Transverse colon (tissue), 4 donors: ENCODE data around the gene ZFAND3. TPM values are rescaled to one million over a fixed set of nuclear protein-coding genes. Genes with fewer than 3 reads are reported as not detected.

Experiments
- DNase-seq: peaks from one replicate; pipeline ENCODE4 v3.0.0-alpha.2; 2019
- H3K27ac ChIP-seq, 4 donors: fragments of 200-600 bp; sonication (generic); 2 replicates each; pipeline ENCODE4 v1.5.1; 2016 to 2018; ENCODE audit warnings: inconsistent platforms in 4 of 4
- H3K27me3 ChIP-seq: fragments of 200-600 bp; sonication (generic); 2 replicates; pipeline ENCODE4 v1.5.1; 2017; ENCODE audit warnings: inconsistent platforms
- H3K36me3 ChIP-seq, 4 donors: fragments of 200-600 bp; sonication (generic); 2 replicates each; pipeline ENCODE4 v1.5.1; 2017 to 2019; ENCODE audit warnings: inconsistent platforms in 4 of 4
- H3K4me1 ChIP-seq, 4 donors: fragments of 200-600 bp; sonication (generic); 2 replicates each; pipeline ENCODE4 v1.5.1; 2017 to 2020; ENCODE audit warnings: inconsistent platforms in 4 of 4
- H3K4me3 ChIP-seq, 4 donors: fragments of 200-600 bp; sonication (generic); 1 replicate in 1 of 4; 2 replicates in 3 of 4; pipeline versions ENCODE4 v1.5.1 to v1.6.1; 2017 to 2019; ENCODE audit warnings: inconsistent platforms in 4 of 4
- H3K9me3 ChIP-seq, 2 donors: fragments of 200-600 bp; sonication (generic); 2 replicates each; pipeline ENCODE4 v1.5.1; 2017 to 2019; ENCODE audit warnings: inconsistent platforms in 2 of 2
- CTCF ChIP-seq, 5 experiments: fragments of 200-600 bp in 3 of 5; fragments of 450-650 bp in 2 of 5; sonication (generic) in 3 of 5; IDR thresholded peaks; 1 replicate in 2 of 5; 2 replicates in 3 of 5; pipeline ENCODE4 v1.5.1; 2016 to 2017; ENCODE audit warnings: antibody characterized with exemption in 5 of 5, inconsistent platforms in 3 of 5, mild to moderate bottlenecking in 2 of 5, moderate library complexity in 1 of 5
- EP300 ChIP-seq: sonication (generic); formaldehyde crosslinking; IDR thresholded peaks from one replicate; pipeline ENCODE4 v1.6.1; 2017; ENCODE audit warnings: antibody characterized with exemption, low read depth
- POLR2A ChIP-seq: fragments of 450-650 bp; IDR thresholded peaks from one replicate; pipeline ENCODE4 v1.6.1; 2016; ENCODE audit warnings: antibody characterized with exemption, mild to moderate bottlenecking, moderate library complexity
- POLR2AphosphoS5 ChIP-seq, 3 donors: sonication (generic); formaldehyde crosslinking; IDR thresholded peaks; one replicate each; pipeline ENCODE4 v1.6.1; 2016; ENCODE audit warnings: antibody characterized with exemption in 3 of 3
- WGBS, 2 donors: methylation state at CpG; one replicate each; pipeline ENCODE4 v1.1.5; 2018; ENCODE audit warnings: low coverage in 1 of 2; 5-methylcytosine and 5-hydroxymethylcytosine counted together
- in situ Hi-C, 4 donors: fragments of 200-750 bp; cut with MboI; loops; one replicate each; pipeline versions ENCODE4 v1.15.0 to v1.15.1; 2017; ENCODE audit warnings: low sequenced_read_pairs in 3 of 4, low pct_ligation_motif_present in 1 of 4, low pct_unique_long_range_greater_than_20kb in 1 of 4
- intact Hi-C: fragments of 100-400 bp; cut with DNase I; formaldehyde crosslinking; loops from one replicate; pipeline ENCODE4 v1.15.1; 2023; ENCODE audit warnings: low total_unique reads
- total RNA-seq, 4 donors: library from RNA; depleted of rRNA; stranded (reverse); fragments of >200 nt; gene quantifications; one replicate each; pipeline ENCODE4 v1.1.0, GENCODE V29; 2016

Gene ZFAND3
- total RNA-seq, 4 donors from 2014 or later, result 20.5 to 83.4 (median 36.5) TPM

GRCh38 chr6:38065734-38066305 is 246.3 kb downstream of the ZFAND3 start:
- no peak for DNase-seq
- peaks cover 0 to 19% (median 6%) of the 10 kb centered on the region in 4 donors for H3K36me3 ChIP-seq
- in situ Hi-C loops, result no loop called here
- H3K27me3 ChIP-seq, result no peaks in the 10 kb centered on the region
- intact Hi-C loops, result no loop called here
- no peak overlapping the region for H3K4me3 ChIP-seq
- H3K4me1 ChIP-seq, result peaks cover 0 to 18% (median 2%) of the 10 kb centered on the region in 4 donors
- H3K9me3 ChIP-seq, result no peaks in the 10 kb centered on the region
- TF ChIP-seq POLR2AphosphoS5 (IDR thresholded peaks at IDR 0.05), result no peak
- H3K27ac ChIP-seq, result no peak overlapping the region
- WGBS, 2 donors, result 63 to 81% methylated on average over 1 to 2 of the region's 2 CpGs

DNA sequence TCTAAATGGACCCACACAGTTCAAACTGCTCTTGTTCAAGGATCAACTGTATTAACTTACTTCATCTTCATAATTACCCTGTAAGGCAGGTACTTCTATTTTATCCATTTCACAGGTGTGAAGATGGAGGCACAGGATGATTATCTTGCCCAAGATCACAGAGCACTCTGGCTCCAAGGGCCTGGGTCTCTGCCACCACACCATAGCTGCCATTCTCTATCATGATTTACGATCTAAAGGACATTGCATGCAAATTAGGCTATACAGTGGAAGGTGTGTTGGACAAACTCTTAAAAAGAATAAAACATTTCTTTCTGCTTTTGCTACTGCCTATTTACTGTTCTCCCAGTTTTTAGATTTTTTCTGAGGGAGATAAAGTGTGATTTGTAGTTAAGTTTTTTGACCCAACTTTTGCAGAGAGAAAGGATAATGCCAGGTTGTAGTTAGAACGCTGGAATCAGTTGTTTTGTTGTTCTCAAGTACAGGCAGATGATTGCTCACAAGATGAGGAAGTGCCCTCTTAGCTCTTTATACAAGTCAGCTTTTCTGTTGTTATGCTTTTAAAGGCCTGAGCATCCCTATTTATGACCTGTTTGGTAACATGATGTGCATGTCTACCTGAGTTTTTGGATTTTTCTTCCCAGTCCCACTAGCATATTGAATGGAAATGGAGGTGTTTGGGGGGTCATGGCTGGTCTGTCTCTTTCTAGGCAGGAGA is 247.9 kb downstream of the ZFAND3 start:
- H3K36me3 ChIP-seq, result peaks cover 0 to 9% (median 2%) of the 10 kb centered on the region in 4 donors
- WGBS, 2 donors, result 53 to 63% methylated on average over 2 of the region's 2 CpGs
- DNase-seq, result no peak
- H3K27me3 ChIP-seq, result no peaks in the 10 kb centered on the region
- H3K4me3 ChIP-seq, result no peak overlapping the region
- peaks cover 0 to 18% (median 2%) of the 10 kb centered on the region in 4 donors for H3K4me1 ChIP-seq
- in situ Hi-C loops (no loop called here), intact Hi-C loops (no loop called here)
- no peaks in the 10 kb centered on the region for H3K9me3 ChIP-seq
- TF ChIP-seq POLR2AphosphoS5 (IDR thresholded peaks at IDR 0.05) (no peak), CTCF (IDR thresholded peaks at IDR 0.05) (no peak), EP300 (no peak), POLR2A (no peak)
- no peak overlapping the region for H3K27ac ChIP-seq

DNA sequence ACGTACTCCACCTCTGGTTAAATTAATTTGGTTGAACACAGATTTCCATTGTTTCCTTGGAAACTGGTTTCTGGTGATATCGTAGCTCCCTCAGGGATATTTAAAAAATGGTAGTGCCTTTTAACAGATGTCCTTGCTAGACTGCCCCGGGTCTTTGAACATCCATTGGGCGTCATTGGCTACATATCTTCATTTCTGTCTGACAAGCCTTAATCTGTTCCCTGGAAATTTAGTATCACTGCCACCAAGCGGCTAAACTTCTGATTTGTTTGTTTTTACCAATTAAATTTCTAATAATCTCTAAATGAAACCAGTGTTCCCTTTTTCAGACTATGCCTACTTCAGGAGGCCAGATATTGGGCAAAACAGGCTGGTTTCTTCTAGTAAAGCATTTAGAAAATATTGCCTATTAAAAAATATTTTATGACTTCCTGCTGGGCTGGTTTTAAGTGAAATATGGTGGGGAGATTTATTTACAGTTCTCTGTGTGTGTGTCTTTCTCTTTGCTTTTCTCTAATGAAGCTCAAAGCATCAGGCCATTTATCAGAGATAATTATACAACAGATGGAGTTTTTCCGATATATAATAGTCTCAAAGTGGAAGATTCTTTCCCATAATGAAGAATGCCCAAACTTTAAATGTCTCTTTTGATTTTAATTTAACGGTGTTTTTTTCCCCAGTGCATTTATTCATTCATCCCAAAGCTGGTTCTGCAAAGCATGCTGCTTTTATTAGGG is 249.5 kb downstream of the ZFAND3 start:
- H3K4me3 ChIP-seq, result no peak overlapping the region
- no peaks in the 10 kb centered on the region for H3K9me3 ChIP-seq
- TF ChIP-seq CTCF (IDR thresholded peaks at IDR 0.05) (no peak), POLR2A (no peak), EP300 (no peak), POLR2AphosphoS5 (IDR thresholded peaks at IDR 0.05) (no peak)
- in situ Hi-C loops (no loop called here), intact Hi-C loops (no loop called here)
- peaks cover 0 to 18% (median 2%) of the 10 kb centered on the region in 4 donors for H3K4me1 ChIP-seq
- 68 to 84% methylated on average over 7 of the region's 7 CpGs for WGBS, 2 donors
- H3K36me3 ChIP-seq, result no peaks in the 10 kb centered on the region
- DNase-seq, result no peak
- no peak overlapping the region for H3K27ac ChIP-seq
- no peaks in the 10 kb centered on the region for H3K27me3 ChIP-seq

GRCh38 chr6:38077488-38078030 is 258.0 kb downstream of the ZFAND3 start:
- Histone ChIP-seq H3K9me3 (no peaks in the 10 kb centered on the region), H3K27me3 (no peaks in the 10 kb centered on the region), H3K36me3 (no peaks in the 10 kb centered on the region), H3K4me3 (no peak overlapping the region), H3K4me1 (peaks cover 0 to 32% (median 17%) of the 10 kb centered on the region in 4 donors), H3K27ac (no peak overlapping the region)
- in situ Hi-C loops (no loop called here), intact Hi-C loops (no loop called here)
- DNase-seq, result no peak
- WGBS, 2 donors, result 76 to 78% methylated on average over 4 of the region's 4 CpGs
- TF ChIP-seq POLR2AphosphoS5 (IDR thresholded peaks at IDR 0.05) (no peak), CTCF (IDR thresholded peaks at IDR 0.05) (no peak), EP300 (no peak), POLR2A (no peak)
